ENCODE results near the gene TPBG.
A peak's percentile ranks its signal among the peaks of the same experiment; 100 is the strongest.

The TPBG gene

DNA sequence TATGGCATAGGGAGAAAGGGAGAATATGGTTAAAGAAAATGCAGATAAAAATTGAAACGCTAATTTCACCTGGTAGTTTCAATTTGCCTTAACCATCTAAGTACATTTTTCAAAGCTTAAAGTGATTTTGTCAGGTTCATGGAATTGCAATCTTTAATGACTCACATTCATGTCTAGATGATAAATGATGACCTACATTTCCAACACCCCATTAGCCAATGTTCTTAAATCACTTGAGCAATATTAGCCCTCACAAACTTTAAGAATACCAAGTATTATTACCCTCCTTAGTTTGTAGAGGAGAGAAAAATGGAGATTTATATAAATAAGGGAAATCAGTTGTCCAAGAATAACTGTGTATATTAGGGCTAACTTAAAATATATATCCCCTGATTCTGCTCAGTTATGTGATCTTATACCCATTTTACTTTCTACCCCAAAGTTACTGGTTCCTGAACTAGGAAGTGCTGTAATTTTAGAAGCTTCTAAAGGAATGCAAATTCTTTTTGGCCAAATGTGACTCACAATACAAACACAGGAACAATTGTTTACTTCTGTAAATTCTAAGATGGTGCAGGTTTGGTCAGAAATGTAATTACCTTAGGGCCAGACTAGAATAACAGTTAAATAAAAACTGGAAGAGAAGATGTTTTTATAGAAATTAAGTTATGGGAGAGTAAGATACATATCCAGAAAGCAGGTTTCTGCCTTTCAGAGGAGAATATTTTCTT, 34.5 kb downstream of the TPBG start:
- ChIA-PET POLR2A (interaction anchor here (1.9 kb wide), 1 partner anchor 35 kb away, joined by 16 read pairs; the partner anchor contains the start of gene TPBG), CTCF (interaction anchor here (1.0 to 1.5 kb wide), 4 partner anchors 10 to 669 kb away, joined by 3 to 7 read pairs (median 5); partner anchors contain the start of gene DOP1A)
- DNase-seq (ENCODE audit: low read depth, low spot score), result no peak
- TF ChIP-seq, protein P1, sequence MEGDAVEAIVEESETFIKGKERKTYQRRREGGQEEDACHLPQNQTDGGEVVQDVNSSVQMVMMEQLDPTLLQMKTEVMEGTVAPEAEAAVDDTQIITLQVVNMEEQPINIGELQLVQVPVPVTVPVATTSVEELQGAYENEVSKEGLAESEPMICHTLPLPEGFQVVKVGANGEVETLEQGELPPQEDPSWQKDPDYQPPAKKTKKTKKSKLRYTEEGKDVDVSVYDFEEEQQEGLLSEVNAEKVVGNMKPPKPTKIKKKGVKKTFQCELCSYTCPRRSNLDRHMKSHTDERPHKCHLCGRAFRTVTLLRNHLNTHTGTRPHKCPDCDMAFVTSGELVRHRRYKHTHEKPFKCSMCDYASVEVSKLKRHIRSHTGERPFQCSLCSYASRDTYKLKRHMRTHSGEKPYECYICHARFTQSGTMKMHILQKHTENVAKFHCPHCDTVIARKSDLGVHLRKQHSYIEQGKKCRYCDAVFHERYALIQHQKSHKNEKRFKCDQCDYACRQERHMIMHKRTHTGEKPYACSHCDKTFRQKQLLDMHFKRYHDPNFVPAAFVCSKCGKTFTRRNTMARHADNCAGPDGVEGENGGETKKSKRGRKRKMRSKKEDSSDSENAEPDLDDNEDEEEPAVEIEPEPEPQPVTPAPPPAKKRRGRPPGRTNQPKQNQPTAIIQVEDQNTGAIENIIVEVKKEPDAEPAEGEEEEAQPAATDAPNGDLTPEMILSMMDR (IDR thresholded peaks at IDR 0.05; ENCODE audit: insufficient read depth, low read length, missing control alignments), result no peak
- no peak overlapping the region for H3K4me3 ChIP-seq (ENCODE audit: low read depth, low read length)

DNA sequence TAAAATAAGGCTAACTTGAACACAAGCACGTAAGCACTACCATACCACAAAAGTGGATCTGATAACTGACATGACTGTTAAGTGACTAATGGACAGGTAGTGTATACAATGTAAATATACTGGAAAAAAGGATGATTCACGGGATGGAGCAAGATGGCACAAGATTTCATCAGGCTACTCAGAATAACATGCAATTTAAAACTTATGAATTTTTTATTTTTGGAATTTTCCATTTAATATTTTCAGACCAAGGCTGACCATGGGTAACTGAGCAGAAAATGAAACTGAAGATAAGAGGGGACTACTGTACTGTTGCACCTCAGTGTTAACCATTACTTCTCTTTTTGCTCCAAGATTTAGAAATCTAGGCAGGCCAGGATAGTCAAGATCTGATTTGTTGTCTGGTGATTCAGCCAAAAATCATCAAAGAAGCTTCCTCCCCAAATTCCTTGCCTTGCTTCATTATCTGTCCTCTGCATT, 45.4 kb downstream of the TPBG start:
- DNase-seq (ENCODE audit: low read depth, low spot score), result peak; percentile 42
- POLR2A ChIA-PET, result interaction anchor here (1.0 to 1.5 kb wide), 2 partner anchors 14 to 46 kb away, joined by 3 to 4 read pairs; no protein-coding TSS in a partner anchor
- TF ChIP-seq, protein P1 (IDR thresholded peaks at IDR 0.05; ENCODE audit: insufficient read depth, low read length, missing control alignments), result no peak
- CTCF ChIA-PET, result interaction anchor here (1.0 kb wide), 1 partner anchor 12 kb away, joined by 3 read pairs; no protein-coding TSS in a partner anchor
- no peak overlapping the region for H3K4me3 ChIP-seq (ENCODE audit: low read depth, low read length)

DNA sequence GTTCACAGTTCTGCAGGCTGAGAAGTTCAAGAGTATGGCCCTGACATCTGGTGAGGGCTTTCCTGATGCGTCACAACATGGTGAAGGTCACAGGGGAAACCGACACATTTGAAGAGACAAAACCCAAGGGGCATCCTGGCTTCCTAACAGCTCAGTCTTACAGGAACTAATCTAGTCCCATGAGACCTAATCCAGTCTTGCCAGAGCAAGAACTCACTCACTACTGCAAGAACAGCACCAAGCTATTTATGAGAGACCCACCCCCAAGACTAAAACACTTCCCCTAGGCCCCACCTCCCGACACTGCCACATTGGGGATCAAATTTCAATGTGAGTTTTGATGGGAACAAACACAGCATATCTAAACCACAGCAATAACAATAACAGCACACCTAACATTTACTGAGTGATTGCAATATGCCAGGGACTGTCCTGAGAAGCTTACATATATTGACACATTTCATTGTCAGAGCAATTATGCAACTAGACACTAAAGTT, 46.6 kb downstream of the TPBG start:
- ChIA-PET CTCF (interaction anchor here (1.0 kb wide), 1 partner anchor 11 kb away, joined by 3 read pairs; no protein-coding TSS in a partner anchor), POLR2A (interaction anchor here (1.5 kb wide), 1 partner anchor 12 kb away, joined by 4 read pairs; no protein-coding TSS in a partner anchor)
- TF ChIP-seq, protein P1 (IDR thresholded peaks at IDR 0.05; ENCODE audit: insufficient read depth, low read length, missing control alignments), result no peak
- DNase-seq (ENCODE audit: low read depth, low spot score), result no peak
- no peak overlapping the region for H3K4me3 ChIP-seq (ENCODE audit: low read depth, low read length)

DNA sequence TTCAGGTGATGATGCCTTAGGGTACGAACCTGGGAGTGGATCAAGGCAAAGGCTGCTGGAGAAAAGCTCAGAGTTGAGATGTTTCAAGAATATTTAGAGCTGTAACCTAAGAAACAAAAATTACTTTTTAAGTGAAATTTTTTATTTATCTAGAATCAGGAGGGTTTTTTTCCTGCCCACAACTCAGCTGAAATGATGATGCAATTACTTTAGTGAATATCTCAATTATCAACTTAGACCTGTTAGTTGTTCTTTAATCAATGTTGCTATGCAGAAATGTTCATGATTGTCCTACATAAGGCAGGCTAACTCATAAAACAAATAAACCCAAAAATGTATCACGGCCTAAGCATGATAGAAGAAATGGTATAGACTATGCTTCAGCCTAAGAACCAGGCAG, 50.3 kb downstream of the TPBG start:
- TF ChIP-seq, protein P1 (IDR thresholded peaks at IDR 0.05; ENCODE audit: insufficient read depth, low read length, missing control alignments), result no peak
- no peak overlapping the region for H3K4me3 ChIP-seq (ENCODE audit: low read depth, low read length)
- POLR2A ChIA-PET, result no interaction called here
- CTCF ChIA-PET, result no interaction called here
- no peak for DNase-seq (ENCODE audit: low read depth, low spot score)

DNA sequence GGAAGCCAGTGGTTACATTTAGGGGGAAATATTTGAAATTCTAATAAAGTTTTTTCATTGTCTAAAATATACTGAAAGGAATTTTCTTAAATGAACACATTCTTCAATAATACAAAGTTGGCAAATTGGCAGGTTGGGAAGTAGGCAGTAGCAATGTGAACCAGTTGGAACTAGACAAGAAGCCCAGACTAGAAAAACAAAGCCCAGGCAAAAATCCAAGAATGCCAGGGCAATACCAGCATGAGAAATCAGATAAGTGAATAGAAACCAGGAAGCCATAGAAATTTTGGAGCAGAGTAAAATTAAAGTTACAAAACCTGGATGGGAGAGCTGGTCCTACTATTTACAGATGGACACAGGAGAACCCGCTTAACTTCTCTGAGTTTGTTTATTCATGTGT, 52.2 kb downstream of the TPBG start:
- H3K4me3 ChIP-seq (ENCODE audit: low read depth, low read length), result no peak overlapping the region
- TF ChIP-seq, protein P1 (IDR thresholded peaks at IDR 0.05; ENCODE audit: insufficient read depth, low read length, missing control alignments), result no peak
- POLR2A ChIA-PET, result no interaction called here
- CTCF ChIA-PET, result no interaction called here
- DNase-seq (ENCODE audit: low read depth, low spot score), result no peak

DNA sequence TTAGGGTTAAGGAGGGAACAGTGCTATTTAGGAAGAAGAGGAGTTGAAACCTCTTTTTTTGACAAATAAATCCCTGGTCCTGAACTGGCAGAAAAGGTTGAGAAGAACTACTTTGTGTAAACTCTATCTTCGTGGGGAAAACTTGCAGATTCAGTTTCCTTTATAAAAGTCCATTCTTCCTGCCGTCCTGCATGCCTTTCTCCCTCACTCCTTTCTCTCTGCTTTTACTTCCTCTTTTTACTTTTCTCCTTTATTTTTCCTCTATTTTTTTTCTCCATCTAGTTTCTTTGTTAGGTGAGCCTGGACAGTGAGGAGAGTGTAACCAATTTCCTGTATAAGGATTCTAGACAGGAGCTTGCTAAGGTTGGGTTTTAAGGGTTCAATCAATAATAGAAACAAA, 52.7 kb downstream of the TPBG start:
- H3K4me3 ChIP-seq (ENCODE audit: low read depth, low read length), result no peak overlapping the region
- TF ChIP-seq, protein P1 (IDR thresholded peaks at IDR 0.05; ENCODE audit: insufficient read depth, low read length, missing control alignments), result no peak
- ChIA-PET POLR2A (no interaction called here), CTCF (no interaction called here)
- no peak for DNase-seq (ENCODE audit: low read depth, low spot score)

All from AG04449 (cell line).